GM23248 (cell line): ENCODE data around the gene IZUMO1R.

Experiments
- EZH2 ChIP-seq: fragments of 200-600 bp; sonication (generic); IDR thresholded peaks from 2 replicates; pipeline ENCODE4 v1.6.1; 2018; ENCODE audit warnings: antibody characterized with exemption, mild to moderate bottlenecking; ENCODE audit not compliant: insufficient read depth, poor library complexity, severe bottlenecking
- EZH2phosphoT487 ChIP-seq: fragments of 200-600 bp; sonication (generic); IDR thresholded peaks from 2 replicates; pipeline ENCODE4 v1.6.1; 2018; ENCODE audit warnings: antibody characterized with exemption, moderate library complexity, mild to moderate bottlenecking, low read depth; ENCODE audit not compliant: insufficient read depth

GRCh38 chr11:94305146-94305545 lies 766 bp downstream of the IZUMO1R start:
- TF ChIP-seq EZH2phosphoT487 (no peak), EZH2 (no peak)
